K562 (cell line): ENCODE measurements around the gene GDF2. TPM values are rescaled to one million over a fixed set of nuclear protein-coding genes. Genes with fewer than 3 reads are reported as not detected.

Source experiments
- ATAC-seq: fragments of 200-7000 bp; cut with Tn5 transposase; 3 replicates; pipeline ENCODE4 v1.9.1; 2020; ENCODE audit warnings: moderate library complexity
- BruUV-seq: library from RNA; stranded (reverse); fragments of 400-500 nt; replicated peaks from 2 replicates; lab custom pipeline; 2021; lab: Mats Ljungman, UMichigan
- CTCF ChIA-PET: fragments of 300-600 bp; formaldehyde crosslinking; extraction: SDS; loops from one replicate; lab custom pipeline; 2021; ENCODE audit warnings: low intra/inter-chr PET ratio; lab: Yijun Ruan, JAX
- POLR2A ChIA-PET: fragments of 300-600, 350-650 bp; sonication (Branson Sonifier 250); formaldehyde crosslinking; extraction: SDS; loops from one replicate; lab custom pipeline; 2021; ENCODE audit warnings: antibody characterized with exemption, inconsistent platforms; lab: Yijun Ruan, JAX
- DNase-seq, 4 experiments: peaks; one replicate each; pipeline versions ENCODE4 v3.0.0 to v3.0.0-alpha.2; 2011 to 2018; ENCODE audit warnings: low spot score in 3 of 4, mixed read lengths in 3 of 4; ENCODE audit errors: extremely low read depth in 1 of 4
- FAIRE-seq: peaks from 2 replicates; lab custom pipeline; 2011; peaks lifted over from hg19 to GRCh38; lab: Jason Lieb, UNC
- H2AFZ ChIP-seq: 2 replicates; pipeline ENCODE4 v1.6.0; 2011; ENCODE audit warnings: low read depth, low read length, control low read depth, inconsistent platforms
- H3K27ac ChIP-seq: fragments of 200-600 bp; 3 replicates; pipeline ENCODE4 v1.8.0; 2011; ENCODE audit warnings: low read depth, mild to moderate bottlenecking, control low read depth, inconsistent platforms, low read length, moderate library complexity, mixed read lengths; ENCODE audit errors: extremely low read depth
- H3K27me3 ChIP-seq, 2 experiments: fragments of 300-600 bp in 1 of 2; 2 replicates in 1 of 2; 3 replicates in 1 of 2; pipeline versions ENCODE4 v1.6.0 to v1.8.0; 2011; ENCODE audit warnings: inconsistent platforms in 2 of 2, low read length in 2 of 2, mild to moderate bottlenecking in 1 of 2, mixed read lengths in 1 of 2, moderate library complexity in 1 of 2; ENCODE audit not compliant: control insufficient read depth in 2 of 2, insufficient read depth in 2 of 2
- H3K36me3 ChIP-seq: fragments of 300-600 bp; 3 replicates; pipeline ENCODE4 v1.8.0; 2011; ENCODE audit warnings: mild to moderate bottlenecking, low read length, inconsistent platforms; ENCODE audit not compliant: control insufficient read depth, insufficient read depth
- H3K4me1 ChIP-seq, 2 experiments: fragments of 200-600 bp in 1 of 2; replicated peaks in 1 of 2; 2 replicates in 1 of 2; 3 replicates in 1 of 2; pipeline versions ENCODE4 v1.5.1 to v1.8.0; 2011; ENCODE audit warnings: inconsistent platforms in 2 of 2, low read length in 2 of 2, mild to moderate bottlenecking in 1 of 2, mixed read lengths in 1 of 2, moderate library complexity in 1 of 2; ENCODE audit not compliant: control insufficient read depth in 2 of 2, insufficient read depth in 2 of 2
- H3K4me2 ChIP-seq: 2 replicates; pipeline ENCODE4 v1.6.1; 2011; ENCODE audit warnings: low read length, control low read depth, inconsistent platforms, mixed read lengths; ENCODE audit not compliant: insufficient read depth
- H3K4me3 ChIP-seq: fragments of 200-600 bp; sonication (generic), shearing (Covaris generic); 2 replicates; pipeline ENCODE4 v1.5.1; 2016; ENCODE audit warnings: control low read depth, inconsistent platforms
- H3K79me2 ChIP-seq: fragments of 200-600 bp; 3 replicates; pipeline ENCODE4 v1.8.0; 2011; ENCODE audit warnings: low read length, inconsistent platforms; ENCODE audit not compliant: control insufficient read depth, insufficient read depth
- H3K9ac ChIP-seq, 2 experiments: 2 replicates each; pipeline versions ENCODE4 v1.6.0 to v1.6.1; 2011; ENCODE audit warnings: low read depth in 2 of 2, low read length in 2 of 2, control low read depth in 1 of 2, inconsistent platforms in 1 of 2, mild to moderate bottlenecking in 1 of 2, mixed read lengths in 1 of 2; ENCODE audit not compliant: insufficient read depth in 1 of 2
- H3K9me1 ChIP-seq: one replicate; pipeline ENCODE4 v1.6.0; 2011; ENCODE audit warnings: inconsistent platforms, mild to moderate bottlenecking, low read length, moderate library complexity; ENCODE audit not compliant: control insufficient read depth, insufficient read depth
- H3K9me3 ChIP-seq: replicated peaks from 2 replicates; pipeline ENCODE4 v1.5.1; 2011; ENCODE audit warnings: low read depth, low read length, inconsistent platforms; ENCODE audit not compliant: control insufficient read depth, insufficient read depth
- H4K20me1 ChIP-seq: replicated peaks from 2 replicates; pipeline ENCODE4 v1.6.1; 2011; ENCODE audit warnings: low read length, inconsistent platforms, mixed read lengths; ENCODE audit not compliant: control insufficient read depth, insufficient read depth
- CCAR2 ChIP-seq: fragments of 200-400 bp; formaldehyde crosslinking; IDR thresholded peaks from 2 replicates; pipeline ENCODE4 v1.6.1; 2017; ENCODE audit warnings: mild to moderate bottlenecking, low read depth, low read length
- POLR3A ChIP-seq: IDR thresholded peaks from 2 replicates; pipeline ENCODE4 v1.6.1; 2011; ENCODE audit warnings: borderline replicate concordance, mild to moderate bottlenecking, moderate library complexity; ENCODE audit not compliant: insufficient read length, insufficient read depth; ENCODE audit errors: extremely low read depth
- PTBP1 ChIP-seq: fragments of 200-400 bp; formaldehyde crosslinking; IDR thresholded peaks from 2 replicates; pipeline ENCODE4 v1.6.1; 2017; ENCODE audit warnings: low read depth, low read length
- SOX6 ChIP-seq: fragments of 450-650 bp; IDR thresholded peaks from 2 replicates; pipeline ENCODE4 v1.6.1; 2014; ENCODE audit warnings: mild to moderate bottlenecking
- SRF ChIP-seq, 2 experiments: fragments of 250-450, 450-650 bp in 1 of 2; sonication (Bioruptor Pico) in 1 of 2; sonication (generic) in 1 of 2; formaldehyde crosslinking; IDR thresholded peaks; 2 replicates each; pipeline versions ENCODE4 v1.5.0 to v1.5.1; 2020 to 2022; ENCODE audit warnings: mild to moderate bottlenecking in 1 of 2, missing genetic modification reagents in 1 of 2
- SRSF1 ChIP-seq: fragments of 200-400 bp; formaldehyde crosslinking; IDR thresholded peaks from 2 replicates; pipeline ENCODE4 v1.6.1; 2017; ENCODE audit warnings: mild to moderate bottlenecking, low read depth, low read length, moderate library complexity
- TAF15 ChIP-seq: fragments of 200-400 bp; formaldehyde crosslinking; IDR thresholded peaks from 2 replicates; pipeline ENCODE4 v1.6.1; 2017; ENCODE audit warnings: mild to moderate bottlenecking, low read depth, low read length, moderate library complexity
- ZKSCAN3 ChIP-seq: fragments of 250-450 bp; sonication (Bioruptor Pico); IDR thresholded peaks from 2 replicates; pipeline ENCODE4 v1.4.0; 2020
- ZNF263 ChIP-seq: sonication (generic); formaldehyde crosslinking; IDR thresholded peaks from 2 replicates; pipeline ENCODE4 v1.8.0; 2022; ENCODE audit warnings: mild to moderate bottlenecking, missing genetic modification reagents, borderline replicate concordance
- ZNF445 ChIP-seq: fragments of 250-450 bp; sonication (Bioruptor Pico); IDR thresholded peaks from 2 replicates; pipeline ENCODE4 v1.4.0; 2020; ENCODE audit warnings: low read depth, mild to moderate bottlenecking, moderate library complexity
- ZNF589 ChIP-seq: fragments of 200-800 bp; sonication (Bioruptor generic); IDR thresholded peaks from 2 replicates; pipeline ENCODE4 v1.6.1; 2016; ENCODE audit warnings: low read depth, missing genetic modification characterization, missing compliant biosample characterization
- WGBS: fragments of 100-300 bp; shearing (Covaris generic); methylation state at CpG from one replicate; pipeline ENCODE4 v1.1.6; 2016; ENCODE audit warnings: low coverage, mixed read lengths; ENCODE audit not compliant: insufficient coverage; ENCODE audit errors: missing lambda C conversion rate; 5-methylcytosine and 5-hydroxymethylcytosine counted together
- in situ Hi-C: fragments of 300-500 bp; cut with MboI; formaldehyde crosslinking; loops from 4 replicates; pipeline ENCODE4 v1.15.0; 2018; ENCODE audit warnings: inconsistent platforms, mixed read lengths
- intact Hi-C: fragments of 100-400 bp; cut with micrococcal nuclease; formaldehyde crosslinking; loops from 2 replicates; pipeline ENCODE4 v1.14.2; 2022
- polyA plus RNA-seq, 8 experiments: library from polyadenylated mRNA; depleted of rRNA in 4 of 8; stranded (reverse) in 5 of 8; unstranded in 3 of 8; fragments of >200 nt; fragmentation: Nextera tagmentation in 2 of 8; fragmentation: Illumina TruSeq in 1 of 8; extraction: Ambion mirVana in 2 of 8; extraction: Trizol in 1 of 8; gene quantifications; 2 replicates each; pipeline versions ENCODE4 v1.2.1 to v1.2.3, GENCODE V29; 2011 to 2014; ENCODE audit warnings: inconsistent platforms in 1 of 8, missing spikeins in 1 of 8
- total RNA-seq, 7 experiments: library from RNA; depleted of rRNA in 6 of 7; stranded (reverse); fragments of >200 nt in 6 of 7; fragmentation: Illumina TruSeq in 2 of 7; extraction: Trizol in 2 of 7; gene quantifications; 2 replicates each; pipeline versions ENCODE4 v1.2.1 to v1.2.3, GENCODE V29; 2011 to 2021; ENCODE audit warnings: low replicate concordance in 1 of 7
- TF ChIP-seq, protein P1 (sequence below): fragments of 150-350 bp; conservative IDR thresholded peaks from 2 replicates; pipeline ENCODE4 v1.6.1; 2014; ENCODE audit warnings: low read length
- TF ChIP-seq, protein P2 (sequence below): fragments of 250-450 bp; sonication (Bioruptor Pico); IDR thresholded peaks from 2 replicates; pipeline ENCODE4 v1.5.0; 2020; ENCODE audit warnings: mild to moderate bottlenecking

The GDF2 gene
- total and polyA plus RNA-seq, 9 of the 15 experiments (the other 6 are each of a cell fraction or from before 2014, with no cell fraction given): 0.08 to 0.58 (median 0.27) TPM; not detected in 2

DNA sequence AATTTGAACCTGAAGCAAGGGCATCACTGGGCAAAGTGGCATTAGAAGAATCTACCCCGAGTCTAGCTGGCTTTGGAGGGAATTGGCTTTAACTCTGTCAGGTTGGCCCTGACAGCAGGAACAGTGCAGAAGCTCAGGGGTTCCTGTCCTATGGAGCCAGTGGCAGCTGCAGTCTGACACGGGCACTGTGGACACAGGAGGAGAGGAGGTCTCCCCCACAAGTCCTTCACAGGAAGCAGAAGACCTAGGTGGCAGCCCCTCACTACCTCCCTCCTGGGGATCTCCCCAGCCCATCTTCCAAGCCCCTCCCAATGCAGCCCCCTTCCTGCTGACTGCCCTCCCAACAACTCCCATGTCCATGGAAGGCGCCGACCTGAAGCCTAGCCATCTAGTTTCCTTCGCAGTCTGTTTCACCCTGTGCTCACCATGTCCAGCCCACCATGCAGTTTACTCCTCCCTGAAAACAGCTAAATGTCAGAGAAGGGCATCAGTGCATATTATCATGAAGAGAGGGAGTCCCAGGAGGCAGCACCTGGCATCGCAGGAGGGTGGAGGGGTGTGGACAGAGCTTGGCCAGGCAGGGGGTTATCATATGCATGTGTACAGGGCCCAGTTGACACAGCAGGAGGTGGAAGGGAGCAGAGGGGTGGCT lies 40.1 kb upstream of the GDF2 start:
- Histone ChIP-seq H3K36me3 (no peaks in the 10 kb centered on the region), H3K9me3 (no peaks in the 10 kb centered on the region), H2AFZ (no peak overlapping the region), H3K9ac (0 out of 4 replicates have a peak overlapping the region, but pooled peaks of 1 of the 2 experiments have one; percentile 28), H3K27me3 (peaks cover 10 to 59% of the 10 kb centered on the region in 2 experiments; a peak in 4 of 5 replicates), H3K27ac (no peak overlapping the region), H3K9me1 (no peaks in the 10 kb centered on the region), H3K4me1 (peaks cover 0 to 5% of the 10 kb centered on the region in 2 experiments; a peak in 3 of 5 replicates), H3K4me2 (no peak overlapping the region), H4K20me1 (0 out of 2 replicates have a peak, but pooled peaks cover 17% of the 10 kb centered on the region), H3K4me3 (no peak overlapping the region), H3K79me2 (no peaks in the 10 kb centered on the region)
- intact Hi-C loops (no loop called here), in situ Hi-C loops (no loop called here)
- ChIA-PET CTCF (no interaction called here), POLR2A (interaction anchor here (0.5 to 1.2 kb wide), 3 partner anchors 23 to 269 kb away, joined by 3 read pairs; partner anchors contain the start of gene GDF2)
- no peak for FAIRE-seq
- no peak for ATAC-seq
- no peak for DNase-seq
- TF ChIP-seq SRSF1 (no peak), ZNF445 (no peak), TAF15 (no peak), POLR3A (no peak), CCAR2 (no peak), ZNF263 (CRISPR knock-in tag) (no peak), SRF (CRISPR knock-in tag; IDR thresholded peaks at IDR 0.05) (no peak), ZKSCAN3 (no peak), ZNF589 (CRISPR knock-in tag) (no peak), SOX6 (no peak), PTBP1 (no peak)
- TF ChIP-seq, protein P1, sequence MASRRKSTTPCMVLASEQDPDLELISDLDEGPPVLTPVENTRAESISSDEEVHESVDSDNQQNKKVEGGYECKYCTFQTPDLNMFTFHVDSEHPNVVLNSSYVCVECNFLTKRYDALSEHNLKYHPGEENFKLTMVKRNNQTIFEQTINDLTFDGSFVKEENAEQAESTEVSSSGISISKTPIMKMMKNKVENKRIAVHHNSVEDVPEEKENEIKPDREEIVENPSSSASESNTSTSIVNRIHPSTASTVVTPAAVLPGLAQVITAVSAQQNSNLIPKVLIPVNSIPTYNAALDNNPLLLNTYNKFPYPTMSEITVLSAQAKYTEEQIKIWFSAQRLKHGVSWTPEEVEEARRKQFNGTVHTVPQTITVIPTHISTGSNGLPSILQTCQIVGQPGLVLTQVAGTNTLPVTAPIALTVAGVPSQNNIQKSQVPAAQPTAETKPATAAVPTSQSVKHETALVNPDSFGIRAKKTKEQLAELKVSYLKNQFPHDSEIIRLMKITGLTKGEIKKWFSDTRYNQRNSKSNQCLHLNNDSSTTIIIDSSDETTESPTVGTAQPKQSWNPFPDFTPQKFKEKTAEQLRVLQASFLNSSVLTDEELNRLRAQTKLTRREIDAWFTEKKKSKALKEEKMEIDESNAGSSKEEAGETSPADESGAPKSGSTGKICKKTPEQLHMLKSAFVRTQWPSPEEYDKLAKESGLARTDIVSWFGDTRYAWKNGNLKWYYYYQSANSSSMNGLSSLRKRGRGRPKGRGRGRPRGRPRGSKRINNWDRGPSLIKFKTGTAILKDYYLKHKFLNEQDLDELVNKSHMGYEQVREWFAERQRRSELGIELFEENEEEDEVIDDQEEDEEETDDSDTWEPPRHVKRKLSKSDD: no peak
- TF ChIP-seq, protein P2, sequence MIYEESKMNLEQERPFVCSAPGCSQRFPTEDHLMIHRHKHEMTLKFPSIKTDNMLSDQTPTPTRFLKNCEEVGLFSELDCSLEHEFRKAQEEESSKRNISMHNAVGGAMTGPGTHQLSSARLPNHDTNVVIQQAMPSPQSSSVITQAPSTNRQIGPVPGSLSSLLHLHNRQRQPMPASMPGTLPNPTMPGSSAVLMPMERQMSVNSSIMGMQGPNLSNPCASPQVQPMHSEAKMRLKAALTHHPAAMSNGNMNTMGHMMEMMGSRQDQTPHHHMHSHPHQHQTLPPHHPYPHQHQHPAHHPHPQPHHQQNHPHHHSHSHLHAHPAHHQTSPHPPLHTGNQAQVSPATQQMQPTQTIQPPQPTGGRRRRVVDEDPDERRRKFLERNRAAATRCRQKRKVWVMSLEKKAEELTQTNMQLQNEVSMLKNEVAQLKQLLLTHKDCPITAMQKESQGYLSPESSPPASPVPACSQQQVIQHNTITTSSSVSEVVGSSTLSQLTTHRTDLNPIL (CRISPR knock-in tag): no peak
- BruUV-seq: no TSS peak
- WGBS: 0% methylated on average over 6 of the region's 6 CpGs
